ENCODE results near the gene NLGN4X. TPM values are rescaled to one million over a fixed set of nuclear protein-coding genes. Genes with fewer than 3 reads are reported as not detected.

The NLGN4X gene
- 1 to 10 TPM in 3 of 4 donors, under 1 TPM in 1; 0.22 to 3.8 (median 1.6) TPM for total RNA-seq

DNA sequence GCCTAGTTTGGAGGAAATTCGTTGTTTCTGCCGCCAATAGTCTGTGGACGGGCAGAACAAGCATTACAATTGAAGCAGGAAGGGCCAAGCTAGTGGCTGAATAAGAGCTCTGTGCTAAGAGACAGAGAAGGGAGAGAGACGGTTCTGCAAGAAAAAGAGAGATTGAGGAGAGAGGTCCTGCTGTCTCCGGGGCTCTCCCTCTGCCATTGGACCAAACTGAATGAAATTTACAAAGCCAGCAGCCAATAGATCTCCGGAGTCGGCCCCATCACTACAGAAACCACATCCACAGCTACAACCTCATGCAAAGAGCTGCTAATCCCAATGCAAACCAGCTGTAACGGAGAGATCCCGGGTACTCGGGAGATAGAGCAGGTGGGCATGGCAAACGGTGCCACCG is at the start of gene NLGN4X:
Gene NLGN4X, minus strand, starts transcription at position 148 of the 400 bp plus-strand sequence. CDS start 77,401 bp downstream, outside the sequence.
- TF ChIP-seq, protein P1, sequence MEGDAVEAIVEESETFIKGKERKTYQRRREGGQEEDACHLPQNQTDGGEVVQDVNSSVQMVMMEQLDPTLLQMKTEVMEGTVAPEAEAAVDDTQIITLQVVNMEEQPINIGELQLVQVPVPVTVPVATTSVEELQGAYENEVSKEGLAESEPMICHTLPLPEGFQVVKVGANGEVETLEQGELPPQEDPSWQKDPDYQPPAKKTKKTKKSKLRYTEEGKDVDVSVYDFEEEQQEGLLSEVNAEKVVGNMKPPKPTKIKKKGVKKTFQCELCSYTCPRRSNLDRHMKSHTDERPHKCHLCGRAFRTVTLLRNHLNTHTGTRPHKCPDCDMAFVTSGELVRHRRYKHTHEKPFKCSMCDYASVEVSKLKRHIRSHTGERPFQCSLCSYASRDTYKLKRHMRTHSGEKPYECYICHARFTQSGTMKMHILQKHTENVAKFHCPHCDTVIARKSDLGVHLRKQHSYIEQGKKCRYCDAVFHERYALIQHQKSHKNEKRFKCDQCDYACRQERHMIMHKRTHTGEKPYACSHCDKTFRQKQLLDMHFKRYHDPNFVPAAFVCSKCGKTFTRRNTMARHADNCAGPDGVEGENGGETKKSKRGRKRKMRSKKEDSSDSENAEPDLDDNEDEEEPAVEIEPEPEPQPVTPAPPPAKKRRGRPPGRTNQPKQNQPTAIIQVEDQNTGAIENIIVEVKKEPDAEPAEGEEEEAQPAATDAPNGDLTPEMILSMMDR (IDR thresholded peaks at IDR 0.05; ENCODE audit: low read depth) = no peak

DNA sequence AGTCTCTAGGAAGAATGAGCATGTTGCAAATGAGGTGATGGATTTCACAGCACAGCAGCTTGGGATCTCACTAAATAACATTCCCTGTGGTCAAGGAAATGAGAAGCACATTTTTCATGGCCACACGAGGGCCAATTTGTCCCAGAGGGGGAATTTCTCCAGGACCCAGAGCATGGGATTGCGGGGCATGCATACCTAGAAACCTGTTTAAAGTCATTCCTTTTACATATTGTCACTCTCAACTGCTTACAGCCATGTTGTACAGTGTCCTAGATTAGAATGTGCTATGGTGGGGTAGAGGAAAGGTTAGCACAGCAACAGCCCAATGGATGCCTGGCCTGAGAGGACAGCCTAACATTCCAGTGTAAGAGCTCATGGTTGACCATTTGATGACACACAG is 37.4 kb upstream of the NLGN4X start:
- TF ChIP-seq, protein P1 (IDR thresholded peaks at IDR 0.05; ENCODE audit: low read depth) = no peak

DNA sequence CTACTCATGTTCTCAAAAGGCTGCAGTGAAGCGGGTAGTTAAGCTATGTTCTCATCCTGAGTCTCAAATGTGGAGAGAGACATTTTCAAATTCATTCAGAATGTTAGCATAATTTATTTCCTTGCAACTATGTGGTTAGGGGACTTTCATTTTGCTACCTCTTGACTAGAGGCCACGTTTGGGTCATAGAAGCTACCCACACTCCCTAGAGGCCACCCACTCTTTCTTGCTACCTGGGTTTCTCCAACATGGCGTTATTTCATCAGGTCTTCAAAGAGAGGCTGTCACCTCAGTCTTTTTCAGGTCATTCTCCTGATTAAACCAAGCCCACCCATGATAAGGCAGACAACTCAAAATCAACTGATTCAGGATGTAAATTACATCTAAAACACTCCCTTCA is 34.3 kb upstream of the NLGN4X start:
- TF ChIP-seq, protein P1 (IDR thresholded peaks at IDR 0.05; ENCODE audit: low read depth) = no peak

DNA sequence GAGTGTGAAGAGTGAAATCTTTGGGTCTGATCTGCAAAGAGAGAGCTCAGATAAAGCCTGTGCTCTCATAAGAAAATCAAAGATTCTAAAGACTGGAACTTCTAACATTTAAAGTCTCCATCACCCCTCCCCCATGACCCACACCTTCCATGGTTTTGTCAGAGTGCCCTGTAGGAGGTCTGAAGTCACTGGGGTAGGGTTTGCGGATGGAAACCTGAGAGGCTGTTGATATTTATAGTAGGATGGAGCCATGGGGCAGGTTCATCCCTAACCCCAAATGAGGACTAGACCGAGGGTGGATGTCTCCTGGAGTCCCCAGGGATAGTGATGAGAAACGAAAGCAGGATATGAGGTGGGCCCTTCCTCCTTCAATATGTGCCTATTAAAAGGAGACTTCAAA is 28.4 kb upstream of the NLGN4X start:
- TF ChIP-seq, protein P1 (IDR thresholded peaks at IDR 0.05; ENCODE audit: low read depth) = no peak

DNA sequence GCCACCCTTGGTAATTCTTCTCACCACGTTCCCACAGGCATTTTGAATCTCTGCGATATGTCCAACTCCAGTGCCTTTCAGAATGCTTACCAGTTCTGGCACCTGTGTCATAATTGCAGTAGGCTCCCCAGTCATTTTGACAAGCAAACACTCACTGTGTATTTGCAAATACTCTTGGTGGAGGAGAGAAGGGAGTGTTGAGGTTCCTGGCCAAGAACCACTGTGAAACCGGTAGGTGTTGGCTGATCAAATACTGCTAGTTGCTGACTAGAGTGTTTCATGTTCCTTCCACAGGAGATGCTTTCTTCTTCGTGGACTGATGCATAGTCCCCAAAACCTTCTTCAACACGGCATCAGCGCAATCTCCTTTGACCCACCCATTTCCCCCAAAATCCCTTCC is 16.0 kb upstream of the NLGN4X start:
- TF ChIP-seq, protein P1 (IDR thresholded peaks at IDR 0.05; ENCODE audit: low read depth) = no peak

DNA sequence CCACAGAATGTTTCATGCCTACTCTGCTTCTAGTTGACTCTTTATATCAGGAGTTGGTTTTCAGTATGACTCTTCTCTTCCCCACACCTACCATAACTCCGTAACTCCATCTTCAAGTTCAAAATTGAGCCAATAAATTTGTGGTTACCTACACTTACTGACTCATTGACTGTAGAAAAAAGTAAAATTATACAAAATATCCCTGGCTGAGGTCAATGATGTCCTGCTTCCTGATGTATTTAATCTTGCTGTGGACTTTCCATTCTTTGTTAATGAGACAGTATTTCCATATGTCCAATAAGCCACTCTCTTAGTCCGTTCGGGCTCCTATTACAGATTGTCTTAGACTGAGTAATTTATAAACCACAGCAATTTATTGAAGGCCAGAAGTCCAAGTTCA is 9.9 kb upstream of the NLGN4X start:
- TF ChIP-seq, protein P1 (IDR thresholded peaks at IDR 0.05; ENCODE audit: low read depth) = no peak

DNA sequence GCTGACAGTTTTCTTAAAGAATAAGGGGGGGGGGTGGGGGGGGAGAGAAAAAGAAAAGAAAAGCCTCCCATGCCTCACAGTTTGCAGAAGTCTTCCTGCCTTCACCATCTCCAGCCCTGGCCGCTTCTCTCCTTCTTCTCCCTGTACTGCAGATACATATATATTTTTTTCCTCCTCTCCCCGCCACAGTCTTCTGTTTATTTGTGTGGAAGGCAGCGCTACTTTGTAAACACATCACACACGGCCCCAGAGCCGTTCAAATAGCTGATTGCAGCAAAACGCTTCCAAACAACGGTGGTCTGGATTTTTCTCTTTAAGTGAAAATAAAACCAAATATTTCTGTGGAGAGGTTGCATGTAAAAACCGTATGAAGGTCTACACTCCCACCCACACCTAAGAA is 732 bp downstream of the NLGN4X start:
- TF ChIP-seq, protein P1 (IDR thresholded peaks at IDR 0.05; ENCODE audit: low read depth) = no peak

Measured in subcutaneous adipose tissue (tissue), 4 donors.